ENCODE data around the gene ZNF814. TPM values are rescaled to one million over a fixed set of nuclear protein-coding genes. Genes with fewer than 3 reads are reported as not detected.
A peak's percentile ranks its signal among the peaks of the same experiment; 100 is the strongest.
"Not testable (repeated sequence)": the region's sequence is repeated elsewhere in the genome, so short reads cannot be mapped to it uniquely, and the experiment has no call there.

The ZNF814 gene
- total RNA-seq, 1 donor from 2014 or later = 38.3 TPM

DNA sequence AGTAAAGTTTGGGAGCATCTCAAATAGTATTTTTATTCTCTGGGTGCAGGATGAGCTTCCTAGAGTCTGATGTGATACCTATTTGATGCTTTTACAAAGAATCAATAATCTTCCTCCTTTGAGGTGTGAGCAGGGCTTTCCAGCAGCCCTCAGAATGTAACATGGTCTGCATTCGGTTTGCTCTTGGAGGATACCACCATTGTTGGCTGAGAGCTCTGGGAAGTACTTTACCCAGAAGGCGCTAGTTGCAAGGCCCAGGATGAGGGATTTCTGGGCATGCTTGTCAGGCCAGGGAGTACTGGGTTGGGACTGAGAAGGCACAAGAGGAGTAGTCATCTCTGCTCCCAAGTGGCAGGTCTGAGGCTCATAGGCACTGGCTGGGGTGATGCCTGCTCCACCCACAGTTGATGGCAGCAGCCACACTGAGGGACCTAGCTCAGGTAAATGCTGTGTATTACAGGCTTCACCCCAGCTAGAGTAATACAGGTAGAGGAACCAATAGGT is 39.6 kb downstream of the ZNF814 start:
- Mint-ChIP-seq H3K4me3 (ENCODE audit: unreplicated experiment) (peak overlapping the region; percentile 98), H3K27ac (ENCODE audit: unreplicated experiment) (peak overlapping the region; percentile 99), H3K9me3 (ENCODE audit: unreplicated experiment) (peaks cover 16% of the 10 kb centered on the region), H3K4me1 (ENCODE audit: low read depth, unreplicated experiment) (peaks cover 13% of the 10 kb centered on the region)
- not testable (repeated sequence) for DNase-seq; H3K27me3 Mint-ChIP-seq (ENCODE audit: unreplicated experiment); H3K36me3 Mint-ChIP-seq (ENCODE audit: unreplicated experiment)

- not testable (repeated sequence) for DNase-seq; H3K27ac Mint-ChIP-seq (ENCODE audit: unreplicated experiment); H3K27me3 Mint-ChIP-seq (ENCODE audit: unreplicated experiment); H3K4me3 Mint-ChIP-seq (ENCODE audit: unreplicated experiment); H3K4me1 Mint-ChIP-seq (ENCODE audit: low read depth, unreplicated experiment); H3K36me3 Mint-ChIP-seq (ENCODE audit: unreplicated experiment)
- peaks cover 14% of the 10 kb centered on the region for H3K9me3 Mint-ChIP-seq (ENCODE audit: unreplicated experiment)
These were observed 41.7 kb downstream of the ZNF814 start for GRCh38 chr19:57847164-57847563.

- Mint-ChIP-seq H3K9me3 (ENCODE audit: unreplicated experiment) (peaks cover 2% of the 10 kb centered on the region), H3K4me1 (ENCODE audit: low read depth, unreplicated experiment) (no peaks in the 10 kb centered on the region), H3K36me3 (ENCODE audit: unreplicated experiment) (no peaks in the 10 kb centered on the region), H3K4me3 (ENCODE audit: unreplicated experiment) (no peak overlapping the region), H3K27me3 (ENCODE audit: unreplicated experiment) (peaks cover 1% of the 10 kb centered on the region), H3K27ac (ENCODE audit: unreplicated experiment) (no peak overlapping the region)
- no peak for TF ChIP-seq CTCF (IDR thresholded peaks at IDR 0.05; ENCODE audit: partially characterized antibody, unreplicated experiment)
- no peak for DNase-seq
These were observed 47.6 kb downstream of the ZNF814 start for GRCh38 chr19:57841122-57841763.

DNA sequence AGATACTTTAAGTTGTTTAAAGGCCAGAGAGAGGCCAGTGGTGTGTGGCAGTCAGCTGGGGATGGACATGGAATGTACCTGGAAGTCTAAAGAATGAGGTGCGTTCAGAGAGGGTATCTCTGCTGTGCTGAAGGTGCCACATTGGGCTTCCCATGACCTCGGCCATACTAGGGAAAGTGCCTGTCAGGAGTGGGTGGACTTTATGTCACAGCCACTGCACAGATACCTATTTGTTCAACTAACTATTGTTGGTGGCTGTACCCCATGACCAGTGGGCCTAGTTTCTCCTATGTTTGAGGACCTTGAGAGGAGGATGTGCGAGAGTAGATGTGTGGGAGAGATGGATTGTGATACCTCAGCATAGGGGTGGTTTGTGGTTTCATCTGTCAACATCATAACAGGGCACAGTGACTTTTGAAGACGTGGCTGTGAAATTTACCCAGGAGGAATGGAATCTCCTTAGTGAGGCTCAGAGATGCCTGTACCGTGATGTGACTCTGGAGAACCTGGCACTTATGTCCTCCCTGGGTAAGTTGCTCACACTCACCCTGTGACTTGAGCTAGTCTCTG is 50.1 kb downstream of the ZNF814 start:
- not testable (repeated sequence) for H3K27me3 Mint-ChIP-seq (ENCODE audit: unreplicated experiment); H3K9me3 Mint-ChIP-seq (ENCODE audit: unreplicated experiment); DNase-seq; H3K4me1 Mint-ChIP-seq (ENCODE audit: low read depth, unreplicated experiment); H3K4me3 Mint-ChIP-seq (ENCODE audit: unreplicated experiment); H3K36me3 Mint-ChIP-seq (ENCODE audit: unreplicated experiment); H3K27ac Mint-ChIP-seq (ENCODE audit: unreplicated experiment)

DNA sequence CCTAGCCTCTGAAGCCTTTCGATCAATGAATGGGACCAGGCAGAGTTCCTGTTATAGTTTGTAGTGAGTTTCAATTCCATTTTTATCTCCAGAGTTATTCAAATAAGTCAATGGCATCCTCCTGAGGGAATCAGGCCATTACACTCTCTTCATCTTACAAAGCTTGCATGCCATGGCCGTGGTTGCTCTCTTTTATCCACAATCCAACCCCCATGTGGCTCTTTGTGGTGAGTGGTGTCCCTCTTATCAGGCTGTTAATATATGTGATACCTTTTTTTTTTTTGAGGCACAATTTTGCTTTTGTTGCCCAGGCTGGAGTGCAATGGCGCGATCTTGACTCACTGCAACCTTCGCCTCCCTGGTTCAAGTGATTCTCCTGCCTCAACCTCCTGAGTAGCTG is 51.8 kb downstream of the ZNF814 start:
- DNase-seq; H3K36me3 Mint-ChIP-seq (ENCODE audit: unreplicated experiment); H3K27me3 Mint-ChIP-seq (ENCODE audit: unreplicated experiment); H3K4me1 Mint-ChIP-seq (ENCODE audit: low read depth, unreplicated experiment); H3K27ac Mint-ChIP-seq (ENCODE audit: unreplicated experiment); H3K4me3 Mint-ChIP-seq (ENCODE audit: unreplicated experiment); H3K9me3 Mint-ChIP-seq (ENCODE audit: unreplicated experiment): not testable (repeated sequence)

DNA sequence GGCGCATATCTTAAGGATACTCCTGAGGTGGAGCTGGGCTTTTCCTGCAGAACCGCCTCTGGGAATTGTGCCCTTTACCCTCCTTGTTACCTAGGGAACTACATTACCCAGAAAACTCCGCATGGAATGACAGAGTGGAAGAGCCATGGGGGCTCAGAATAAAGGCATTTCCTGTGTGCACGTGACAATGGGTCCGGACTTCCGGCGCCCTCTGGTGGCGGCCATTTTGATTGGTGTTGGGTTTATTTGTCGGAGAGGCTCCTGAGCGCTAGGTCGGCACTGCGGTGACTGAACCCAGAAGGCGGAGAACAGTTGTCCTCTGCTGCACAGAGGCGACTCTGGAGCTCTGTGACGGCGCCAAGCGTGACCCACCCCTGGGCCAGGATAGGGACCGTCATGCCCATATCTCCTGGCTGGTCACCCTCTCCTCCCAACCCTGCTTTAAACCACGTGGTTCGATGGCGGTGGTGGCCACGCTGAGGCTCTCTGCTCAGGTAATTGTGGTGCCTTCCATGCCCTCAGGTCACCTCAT is 58.7 kb downstream of the ZNF814 start, which contains the start of gene ZNF587B:
Gene ZNF587B, plus strand, starts transcription at position 229 of the 532 bp plus-strand sequence. Its CDS starts 230 bp downstream, at position 459.
- peak within 1 kb of the TSS; percentile 97 for H3K4me3 Mint-ChIP-seq (ENCODE audit: unreplicated experiment)
- H3K36me3 Mint-ChIP-seq (ENCODE audit: unreplicated experiment) = no peaks in the 10 kb centered on the region
- DNase-seq = peak; percentile 91
- H3K27ac Mint-ChIP-seq (ENCODE audit: unreplicated experiment) = peak within 1 kb of the TSS; percentile 94
- TF ChIP-seq CTCF (IDR thresholded peaks at IDR 0.05; ENCODE audit: partially characterized antibody, unreplicated experiment) = peak; percentile 86
- H3K4me1 Mint-ChIP-seq (ENCODE audit: low read depth, unreplicated experiment) = peaks cover 18% of the 10 kb centered on the region
- peaks cover 3% of the 10 kb centered on the region for H3K27me3 Mint-ChIP-seq (ENCODE audit: unreplicated experiment)
- peaks cover 4% of the 10 kb centered on the region for H3K9me3 Mint-ChIP-seq (ENCODE audit: unreplicated experiment)

GRCh38 chr19:57829316-57829715 is 59.5 kb downstream of the ZNF814 start:
- no peaks in the 10 kb centered on the region for H3K36me3 Mint-ChIP-seq (ENCODE audit: unreplicated experiment)

More at GRCh38 chr19:57829316-57829715, 59.5 kb downstream of the ZNF814 start:
- H3K27ac Mint-ChIP-seq (ENCODE audit: unreplicated experiment) = no peak overlapping the region
- peaks cover 20% of the 10 kb centered on the region for H3K4me1 Mint-ChIP-seq (ENCODE audit: low read depth, unreplicated experiment)
- no peak overlapping the region for H3K4me3 Mint-ChIP-seq (ENCODE audit: unreplicated experiment)
- H3K9me3 Mint-ChIP-seq (ENCODE audit: unreplicated experiment) = peaks cover 4% of the 10 kb centered on the region
- peaks cover 3% of the 10 kb centered on the region for H3K27me3 Mint-ChIP-seq (ENCODE audit: unreplicated experiment)
- DNase-seq = no peak
- TF ChIP-seq CTCF (IDR thresholded peaks at IDR 0.05; ENCODE audit: partially characterized antibody, unreplicated experiment) = no peak
